ENCODE data around the gene SPG21. TPM values are rescaled to one million over a fixed set of nuclear protein-coding genes. Genes with fewer than 3 reads are reported as not detected.
A peak's percentile ranks its signal among the peaks of the same experiment; 100 is the strongest.

SPG21 gene
- total RNA-seq, 3 donors from 2014 or later (not counting 1 experiment from before 2014, with no cell fraction given) = 39.6 to 52.3 (median 40.4) TPM

- Histone ChIP-seq H3K27me3 (ENCODE audit: control insufficient read depth, insufficient read depth, low read length) (no peaks in the 10 kb centered on the region), H3K4me3 (ENCODE audit: low read length) (no peak overlapping the region), H3K36me3 (ENCODE audit: control insufficient read depth, insufficient read depth, low read length) (no peaks in the 10 kb centered on the region), H3K9me3 (ENCODE audit: control insufficient read depth, insufficient read depth, low read length) (no peaks in the 10 kb centered on the region), H3K27ac (ENCODE audit: low read length) (no peak overlapping the region), H3K4me1 (ENCODE audit: control insufficient read depth, insufficient read depth, low read length) (peaks cover 6% of the 10 kb centered on the region)
- DNase-seq (no peak), ATAC-seq (no peak)
- TF ChIP-seq CTCF (IDR thresholded peaks at IDR 0.05) = no peak
- intact Hi-C loops (cut with micrococcal nuclease) = no loop called here
- no peak overlapping the region for H3K27ac Mint-ChIP-seq
- no peaks in the 10 kb centered on the region for H3K36me3 Mint-ChIP-seq
- no peaks in the 10 kb centered on the region for H3K9me3 Mint-ChIP-seq
- H3K27me3 Mint-ChIP-seq (ENCODE audit: low read depth in 2 of 2) = peaks cover 0 to 3% of the 10 kb centered on the region in 2 donors
- 100% methylated on average over 1 of the region's 1 CpG for WGBS (ENCODE audit: insufficient coverage)
- H3K4me3 Mint-ChIP-seq = no peak overlapping the region
- H3K4me1 Mint-ChIP-seq = peaks cover 0 to 9% of the 10 kb centered on the region in 2 donors
Observed at GRCh38 chr15:65037309-65037708, 47.6 kb upstream of the SPG21 start.

DNA sequence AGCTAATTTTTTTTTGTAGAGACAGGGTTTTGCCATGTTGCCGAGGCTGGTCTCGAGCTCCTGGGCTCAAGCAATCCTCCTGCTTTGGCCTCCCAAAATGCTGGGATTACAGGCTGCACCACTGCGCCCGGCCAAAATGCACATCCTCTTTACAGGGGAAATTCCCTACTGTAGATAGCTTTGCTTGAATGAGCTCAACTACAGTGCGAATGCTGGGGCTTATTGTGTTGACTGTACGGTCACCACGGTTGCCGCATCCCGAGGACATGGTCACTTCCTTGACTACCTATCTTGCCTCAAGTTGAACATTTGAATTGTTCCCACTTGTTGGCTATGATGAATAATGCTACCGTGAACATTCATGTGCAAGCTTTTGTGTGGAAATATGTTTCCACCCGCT is 45.0 kb upstream of the SPG21 start:
- ATAC-seq (no peak), DNase-seq (no peak)
- no peak for TF ChIP-seq CTCF (IDR thresholded peaks at IDR 0.05)
- Histone ChIP-seq H3K36me3 (ENCODE audit: control insufficient read depth, insufficient read depth, low read length) (no peaks in the 10 kb centered on the region), H3K27ac (ENCODE audit: low read length) (no peak overlapping the region), H3K4me3 (ENCODE audit: low read length) (no peak overlapping the region), H3K27me3 (ENCODE audit: control insufficient read depth, insufficient read depth, low read length) (peaks cover 4% of the 10 kb centered on the region), H3K9me3 (ENCODE audit: control insufficient read depth, insufficient read depth, low read length) (no peaks in the 10 kb centered on the region), H3K4me1 (ENCODE audit: control insufficient read depth, insufficient read depth, low read length) (peaks cover 9% of the 10 kb centered on the region)
- 85% methylated on average over 11 of the region's 11 CpGs for WGBS (ENCODE audit: insufficient coverage)
- no peak overlapping the region for H3K27ac Mint-ChIP-seq
- H3K27me3 Mint-ChIP-seq (ENCODE audit: low read depth in 2 of 2) = peaks cover 0 to 13% of the 10 kb centered on the region in 2 donors
- H3K9me3 Mint-ChIP-seq = no peaks in the 10 kb centered on the region
- no peak overlapping the region for H3K4me3 Mint-ChIP-seq
- H3K36me3 Mint-ChIP-seq = no peaks in the 10 kb centered on the region
- intact Hi-C loops (cut with micrococcal nuclease) = no loop called here
- H3K4me1 Mint-ChIP-seq = peaks cover 0 to 9% of the 10 kb centered on the region in 2 donors

GRCh38 chr15:65033659-65034269 is 44.0 kb upstream of the SPG21 start:
- H3K4me1 Mint-ChIP-seq = peaks cover under 1 to 9% of the 10 kb centered on the region in 2 donors
- intact Hi-C loops (cut with micrococcal nuclease) = loop anchor here (1.0 kb wide), 1 partner anchor 352 kb away; no protein-coding TSS in a partner anchor
- Histone ChIP-seq H3K27ac (ENCODE audit: low read length) (no peak overlapping the region), H3K9me3 (ENCODE audit: control insufficient read depth, insufficient read depth, low read length) (no peaks in the 10 kb centered on the region), H3K4me3 (ENCODE audit: low read length) (no peak overlapping the region), H3K36me3 (ENCODE audit: control insufficient read depth, insufficient read depth, low read length) (no peaks in the 10 kb centered on the region), H3K4me1 (ENCODE audit: control insufficient read depth, insufficient read depth, low read length) (peaks cover 12% of the 10 kb centered on the region), H3K27me3 (ENCODE audit: control insufficient read depth, insufficient read depth, low read length) (peaks cover 4% of the 10 kb centered on the region)
- DNase-seq (peak in 1 of 2 donors; percentile 66), ATAC-seq (no peak)
- no peaks in the 10 kb centered on the region for H3K36me3 Mint-ChIP-seq
- WGBS (ENCODE audit: insufficient coverage) = 23% methylated on average over 4 of the region's 4 CpGs
- no peak overlapping the region for H3K4me3 Mint-ChIP-seq
- no peak for TF ChIP-seq CTCF (IDR thresholded peaks at IDR 0.05)
- peaks cover 0 to 13% of the 10 kb centered on the region in 2 donors for H3K27me3 Mint-ChIP-seq (ENCODE audit: low read depth in 2 of 2)
- H3K9me3 Mint-ChIP-seq = no peaks in the 10 kb centered on the region
- H3K27ac Mint-ChIP-seq = no peak overlapping the region

Measured in natural killer cell (primary cell).